GM23338 (cell line): ENCODE measurements around the gene PKNOX2. TPM values are rescaled to one million over a fixed set of nuclear protein-coding genes. Genes with fewer than 3 reads are reported as not detected.

Experiments used
- ATAC-seq: fragments of 200-7000 bp; cut with Tn5 transposase; 3 replicates; pipeline ENCODE4 v1.9.1; 2020
- DNase-seq: peaks from one replicate; pipeline ENCODE4 v3.0.0-alpha.2; 2015; ENCODE audit warnings: low spot score
- H2AFZ ChIP-seq: fragments of 200-600 bp; sonication (generic); 2 replicates; pipeline ENCODE4 v1.8.0; 2016; ENCODE audit warnings: antibody characterized with exemption, mild to moderate bottlenecking, moderate library complexity
- H3F3A ChIP-seq: fragments of 200-600 bp; sonication (generic); replicated peaks from 2 replicates; pipeline ENCODE4 v1.8.0; 2017; ENCODE audit warnings: antibody characterized with exemption, mixed run types, low read depth
- H3K27ac ChIP-seq: fragments of 200-600 bp; sonication (generic); 2 replicates; pipeline ENCODE4 v1.6.1; 2016; ENCODE audit warnings: low read depth
- H3K27me3 ChIP-seq: fragments of 200-600 bp; sonication (generic); 2 replicates; pipeline ENCODE4 v1.8.0; 2016; ENCODE audit warnings: mild to moderate bottlenecking, mixed run types, moderate library complexity; ENCODE audit not compliant: insufficient read depth
- H3K36me3 ChIP-seq: fragments of 200-600 bp; sonication (generic); 2 replicates; pipeline ENCODE4 v1.8.0; 2016; ENCODE audit warnings: mild to moderate bottlenecking; ENCODE audit not compliant: insufficient read depth
- H3K4me1 ChIP-seq: fragments of 200-600 bp; sonication (generic); 2 replicates; pipeline ENCODE4 v1.8.0; 2016; ENCODE audit warnings: mild to moderate bottlenecking, moderate library complexity; ENCODE audit not compliant: insufficient read depth
- H3K4me2 ChIP-seq: fragments of 200-600 bp; sonication (generic); 2 replicates; pipeline ENCODE4 v1.7.1; 2017; ENCODE audit warnings: mixed run types
- H3K4me3 ChIP-seq: fragments of 200-600 bp; sonication (generic); 2 replicates; pipeline ENCODE4 v1.6.1; 2016; ENCODE audit warnings: mixed run types
- H3K79me2 ChIP-seq: fragments of 200-600 bp; sonication (generic); replicated peaks from 2 replicates; pipeline ENCODE4 v1.8.0; 2017; ENCODE audit warnings: mild to moderate bottlenecking; ENCODE audit not compliant: insufficient read depth
- H3K9me2 ChIP-seq: fragments of 200-600 bp; sonication (generic); 2 replicates; pipeline ENCODE4 v1.8.0; 2017; ENCODE audit not compliant: insufficient read depth
- H4K20me1 ChIP-seq: fragments of 200-600 bp; sonication (generic); replicated peaks from 2 replicates; pipeline ENCODE4 v1.8.0; 2017; ENCODE audit warnings: mild to moderate bottlenecking; ENCODE audit not compliant: insufficient read depth
- H3K27ac Mint-ChIP-seq: 2 replicates; pipeline ENCODE4 v1.8.0; 2020; ENCODE audit warnings: inconsistent platforms, mild to moderate bottlenecking, moderate library complexity, mixed read lengths
- H3K27me3 Mint-ChIP-seq: 3 replicates; pipeline ENCODE4 v1.8.0; 2022; ENCODE audit warnings: low read depth, mild to moderate bottlenecking, moderate library complexity, mixed read lengths, inconsistent platforms; ENCODE audit not compliant: insufficient read depth, poor library complexity
- H3K36me3 Mint-ChIP-seq: 3 replicates; pipeline ENCODE4 v1.8.0; 2021; ENCODE audit warnings: low read depth, mild to moderate bottlenecking, inconsistent platforms, moderate library complexity, mixed read lengths
- H3K4me1 Mint-ChIP-seq: 3 replicates; pipeline ENCODE4 v1.8.0; 2020; ENCODE audit warnings: mild to moderate bottlenecking, inconsistent platforms, mixed read lengths
- H3K4me3 Mint-ChIP-seq: 3 replicates; pipeline ENCODE4 v1.8.0; 2021; ENCODE audit warnings: moderate library complexity, mild to moderate bottlenecking, inconsistent platforms, mixed read lengths
- H3K9me3 Mint-ChIP-seq: 3 replicates; pipeline ENCODE4 v1.8.0; 2020; ENCODE audit warnings: moderate library complexity, mild to moderate bottlenecking, inconsistent platforms, mixed read lengths
- CREB1 ChIP-seq: fragments of 250-450 bp; sonication (Bioruptor Pico); IDR thresholded peaks from 2 replicates; pipeline ENCODE4 v1.5.0; 2020; ENCODE audit warnings: low read depth, mild to moderate bottlenecking, moderate library complexity
- EZH2 ChIP-seq: fragments of 200-600 bp; sonication (generic); IDR thresholded peaks from one replicate; pipeline ENCODE4 v1.8.0; 2017; ENCODE audit warnings: antibody characterized with exemption, mild to moderate bottlenecking, low read depth; ENCODE audit not compliant: unreplicated experiment
- EZH2phosphoT487 ChIP-seq: fragments of 200-600 bp; sonication (generic); IDR thresholded peaks from one replicate; pipeline ENCODE4 v1.8.1; 2018; ENCODE audit warnings: antibody characterized with exemption; ENCODE audit not compliant: unreplicated experiment
- JUNB ChIP-seq: IDR thresholded peaks from one replicate; pipeline ENCODE4 v1.6.1; 2016; ENCODE audit warnings: antibody characterized with exemption; ENCODE audit not compliant: unreplicated experiment
- NANOG ChIP-seq: IDR thresholded peaks from 2 replicates; pipeline ENCODE4 v1.6.1; 2016; ENCODE audit warnings: antibody characterized with exemption, borderline replicate concordance
- POLR2AphosphoS5 ChIP-seq: IDR thresholded peaks from 2 replicates; pipeline ENCODE4 v1.6.1; 2016; ENCODE audit warnings: antibody characterized with exemption, low read depth
- STAT1 ChIP-seq: IDR thresholded peaks from one replicate; pipeline ENCODE4 v1.6.1; 2016; ENCODE audit warnings: antibody characterized with exemption; ENCODE audit not compliant: unreplicated experiment
- ZNF114 ChIP-seq: fragments of 250-450 bp; sonication (Bioruptor Pico); IDR thresholded peaks from 2 replicates; pipeline ENCODE4 v1.5.0; 2020; ENCODE audit warnings: mild to moderate bottlenecking, moderate library complexity
- ZNF331 ChIP-seq: fragments of 250-450 bp; sonication (Bioruptor Pico); IDR thresholded peaks from 2 replicates; pipeline ENCODE4 v1.5.0; 2020; ENCODE audit warnings: low read depth, mild to moderate bottlenecking, moderate library complexity
- polyA plus RNA-seq: library from polyadenylated mRNA; unstranded; fragments of >200 nt; fragmentation: Nextera tagmentation; extraction: Ambion mirVana; gene quantifications from 2 replicates; pipeline ENCODE4 v1.2.1, GENCODE V29; 2016
- total RNA-seq: library from RNA; depleted of rRNA; stranded (reverse); fragments of >200 nt; shearing (Covaris generic); gene quantifications from 2 replicates; pipeline ENCODE4 v1.2.3, GENCODE V29; 2014
- TF ChIP-seq, protein P1 (sequence below), 2 experiments: fragments of 200-600 bp in 1 of 2; sonication (generic) in 1 of 2; conservative IDR thresholded peaks; 2 replicates each; pipeline versions ENCODE4 v1.5.1 to v1.6.1; 2016 to 2017; ENCODE audit warnings: antibody characterized with exemption in 2 of 2, low read depth in 2 of 2, mild to moderate bottlenecking in 2 of 2, moderate library complexity in 1 of 2
- TF ChIP-seq, protein P2 (sequence below): IDR thresholded peaks from 2 replicates; pipeline ENCODE4 v1.6.1; 2016; ENCODE audit warnings: antibody characterized with exemption
- TF ChIP-seq, protein P3 (sequence below): fragments of 250-450 bp; sonication (Bioruptor Pico); IDR thresholded peaks from 2 replicates; pipeline ENCODE4 v1.5.0; 2020; ENCODE audit warnings: mild to moderate bottlenecking, moderate library complexity
- TF ChIP-seq, protein P4 (sequence below): IDR thresholded peaks from one replicate; pipeline ENCODE4 v1.6.1; 2018; ENCODE audit warnings: antibody characterized with exemption; ENCODE audit not compliant: unreplicated experiment

The PKNOX2 gene
- total and polyA plus RNA-seq, 2 experiments from 2014 or later, result 0.42 to 0.83 TPM

DNA sequence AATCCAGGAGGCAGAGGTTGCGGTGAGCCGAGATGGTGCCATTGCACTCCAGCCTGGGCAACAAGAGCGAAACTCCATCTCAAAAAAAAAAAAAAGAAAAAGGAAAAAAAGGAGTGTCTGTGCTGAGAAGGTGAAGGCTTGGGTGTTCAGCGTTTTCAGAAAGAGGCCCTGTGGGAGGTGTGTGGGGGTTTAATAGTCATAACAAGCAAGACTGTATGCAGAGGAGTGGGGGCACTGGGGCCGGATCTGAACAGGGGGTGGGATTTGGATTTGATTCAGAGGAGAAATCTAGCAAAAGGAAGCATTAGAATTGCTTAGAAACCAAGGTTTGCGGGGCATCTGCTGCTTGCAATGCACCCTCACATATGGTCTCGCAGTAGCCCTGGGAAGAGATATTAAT, 195.5 kb downstream of the PKNOX2 start:
- ATAC-seq, result no peak
- no peaks in the 10 kb centered on the region for H3K79me2 ChIP-seq
- Mint-ChIP-seq H3K27me3 (peaks cover 6% of the 10 kb centered on the region), H3K4me1 (peaks cover 23% of the 10 kb centered on the region), H3K4me3 (no peak overlapping the region), H3K9me3 (no peaks in the 10 kb centered on the region), H3K27ac (no peak overlapping the region), H3K36me3 (no peaks in the 10 kb centered on the region; the same call in 2 of the 3 replicates)
- no peaks in the 10 kb centered on the region for H3K27me3 ChIP-seq
- no peak for DNase-seq
- H3K4me2 ChIP-seq, result no peak overlapping the region
- H3K27ac ChIP-seq, result no peak overlapping the region
- no peak overlapping the region for H3K4me3 ChIP-seq
- H3K4me1 ChIP-seq, result no peaks in the 10 kb centered on the region
- H3K9me2 ChIP-seq, result no peaks in the 10 kb centered on the region
- H3F3A ChIP-seq, result no peaks in the 10 kb centered on the region
- H3K36me3 ChIP-seq, result no peaks in the 10 kb centered on the region
- TF ChIP-seq EZH2phosphoT487 (no peak), POLR2AphosphoS5 (no peak), STAT1 (no peak), ZNF114 (no peak), JUNB (no peak), EZH2 (no peak), CREB1 (no peak), NANOG (no peak), ZNF331 (CRISPR knock-in tag) (no peak)
- TF ChIP-seq, protein P1, sequence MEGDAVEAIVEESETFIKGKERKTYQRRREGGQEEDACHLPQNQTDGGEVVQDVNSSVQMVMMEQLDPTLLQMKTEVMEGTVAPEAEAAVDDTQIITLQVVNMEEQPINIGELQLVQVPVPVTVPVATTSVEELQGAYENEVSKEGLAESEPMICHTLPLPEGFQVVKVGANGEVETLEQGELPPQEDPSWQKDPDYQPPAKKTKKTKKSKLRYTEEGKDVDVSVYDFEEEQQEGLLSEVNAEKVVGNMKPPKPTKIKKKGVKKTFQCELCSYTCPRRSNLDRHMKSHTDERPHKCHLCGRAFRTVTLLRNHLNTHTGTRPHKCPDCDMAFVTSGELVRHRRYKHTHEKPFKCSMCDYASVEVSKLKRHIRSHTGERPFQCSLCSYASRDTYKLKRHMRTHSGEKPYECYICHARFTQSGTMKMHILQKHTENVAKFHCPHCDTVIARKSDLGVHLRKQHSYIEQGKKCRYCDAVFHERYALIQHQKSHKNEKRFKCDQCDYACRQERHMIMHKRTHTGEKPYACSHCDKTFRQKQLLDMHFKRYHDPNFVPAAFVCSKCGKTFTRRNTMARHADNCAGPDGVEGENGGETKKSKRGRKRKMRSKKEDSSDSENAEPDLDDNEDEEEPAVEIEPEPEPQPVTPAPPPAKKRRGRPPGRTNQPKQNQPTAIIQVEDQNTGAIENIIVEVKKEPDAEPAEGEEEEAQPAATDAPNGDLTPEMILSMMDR (conservative IDR thresholded peaks at IDR 0.05; ENCODE audit: low read depth in 2 of 2), result no peak
- TF ChIP-seq, protein P2, sequence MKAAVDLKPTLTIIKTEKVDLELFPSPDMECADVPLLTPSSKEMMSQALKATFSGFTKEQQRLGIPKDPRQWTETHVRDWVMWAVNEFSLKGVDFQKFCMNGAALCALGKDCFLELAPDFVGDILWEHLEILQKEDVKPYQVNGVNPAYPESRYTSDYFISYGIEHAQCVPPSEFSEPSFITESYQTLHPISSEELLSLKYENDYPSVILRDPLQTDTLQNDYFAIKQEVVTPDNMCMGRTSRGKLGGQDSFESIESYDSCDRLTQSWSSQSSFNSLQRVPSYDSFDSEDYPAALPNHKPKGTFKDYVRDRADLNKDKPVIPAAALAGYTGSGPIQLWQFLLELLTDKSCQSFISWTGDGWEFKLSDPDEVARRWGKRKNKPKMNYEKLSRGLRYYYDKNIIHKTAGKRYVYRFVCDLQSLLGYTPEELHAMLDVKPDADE, result no peak
- TF ChIP-seq, protein P3, sequence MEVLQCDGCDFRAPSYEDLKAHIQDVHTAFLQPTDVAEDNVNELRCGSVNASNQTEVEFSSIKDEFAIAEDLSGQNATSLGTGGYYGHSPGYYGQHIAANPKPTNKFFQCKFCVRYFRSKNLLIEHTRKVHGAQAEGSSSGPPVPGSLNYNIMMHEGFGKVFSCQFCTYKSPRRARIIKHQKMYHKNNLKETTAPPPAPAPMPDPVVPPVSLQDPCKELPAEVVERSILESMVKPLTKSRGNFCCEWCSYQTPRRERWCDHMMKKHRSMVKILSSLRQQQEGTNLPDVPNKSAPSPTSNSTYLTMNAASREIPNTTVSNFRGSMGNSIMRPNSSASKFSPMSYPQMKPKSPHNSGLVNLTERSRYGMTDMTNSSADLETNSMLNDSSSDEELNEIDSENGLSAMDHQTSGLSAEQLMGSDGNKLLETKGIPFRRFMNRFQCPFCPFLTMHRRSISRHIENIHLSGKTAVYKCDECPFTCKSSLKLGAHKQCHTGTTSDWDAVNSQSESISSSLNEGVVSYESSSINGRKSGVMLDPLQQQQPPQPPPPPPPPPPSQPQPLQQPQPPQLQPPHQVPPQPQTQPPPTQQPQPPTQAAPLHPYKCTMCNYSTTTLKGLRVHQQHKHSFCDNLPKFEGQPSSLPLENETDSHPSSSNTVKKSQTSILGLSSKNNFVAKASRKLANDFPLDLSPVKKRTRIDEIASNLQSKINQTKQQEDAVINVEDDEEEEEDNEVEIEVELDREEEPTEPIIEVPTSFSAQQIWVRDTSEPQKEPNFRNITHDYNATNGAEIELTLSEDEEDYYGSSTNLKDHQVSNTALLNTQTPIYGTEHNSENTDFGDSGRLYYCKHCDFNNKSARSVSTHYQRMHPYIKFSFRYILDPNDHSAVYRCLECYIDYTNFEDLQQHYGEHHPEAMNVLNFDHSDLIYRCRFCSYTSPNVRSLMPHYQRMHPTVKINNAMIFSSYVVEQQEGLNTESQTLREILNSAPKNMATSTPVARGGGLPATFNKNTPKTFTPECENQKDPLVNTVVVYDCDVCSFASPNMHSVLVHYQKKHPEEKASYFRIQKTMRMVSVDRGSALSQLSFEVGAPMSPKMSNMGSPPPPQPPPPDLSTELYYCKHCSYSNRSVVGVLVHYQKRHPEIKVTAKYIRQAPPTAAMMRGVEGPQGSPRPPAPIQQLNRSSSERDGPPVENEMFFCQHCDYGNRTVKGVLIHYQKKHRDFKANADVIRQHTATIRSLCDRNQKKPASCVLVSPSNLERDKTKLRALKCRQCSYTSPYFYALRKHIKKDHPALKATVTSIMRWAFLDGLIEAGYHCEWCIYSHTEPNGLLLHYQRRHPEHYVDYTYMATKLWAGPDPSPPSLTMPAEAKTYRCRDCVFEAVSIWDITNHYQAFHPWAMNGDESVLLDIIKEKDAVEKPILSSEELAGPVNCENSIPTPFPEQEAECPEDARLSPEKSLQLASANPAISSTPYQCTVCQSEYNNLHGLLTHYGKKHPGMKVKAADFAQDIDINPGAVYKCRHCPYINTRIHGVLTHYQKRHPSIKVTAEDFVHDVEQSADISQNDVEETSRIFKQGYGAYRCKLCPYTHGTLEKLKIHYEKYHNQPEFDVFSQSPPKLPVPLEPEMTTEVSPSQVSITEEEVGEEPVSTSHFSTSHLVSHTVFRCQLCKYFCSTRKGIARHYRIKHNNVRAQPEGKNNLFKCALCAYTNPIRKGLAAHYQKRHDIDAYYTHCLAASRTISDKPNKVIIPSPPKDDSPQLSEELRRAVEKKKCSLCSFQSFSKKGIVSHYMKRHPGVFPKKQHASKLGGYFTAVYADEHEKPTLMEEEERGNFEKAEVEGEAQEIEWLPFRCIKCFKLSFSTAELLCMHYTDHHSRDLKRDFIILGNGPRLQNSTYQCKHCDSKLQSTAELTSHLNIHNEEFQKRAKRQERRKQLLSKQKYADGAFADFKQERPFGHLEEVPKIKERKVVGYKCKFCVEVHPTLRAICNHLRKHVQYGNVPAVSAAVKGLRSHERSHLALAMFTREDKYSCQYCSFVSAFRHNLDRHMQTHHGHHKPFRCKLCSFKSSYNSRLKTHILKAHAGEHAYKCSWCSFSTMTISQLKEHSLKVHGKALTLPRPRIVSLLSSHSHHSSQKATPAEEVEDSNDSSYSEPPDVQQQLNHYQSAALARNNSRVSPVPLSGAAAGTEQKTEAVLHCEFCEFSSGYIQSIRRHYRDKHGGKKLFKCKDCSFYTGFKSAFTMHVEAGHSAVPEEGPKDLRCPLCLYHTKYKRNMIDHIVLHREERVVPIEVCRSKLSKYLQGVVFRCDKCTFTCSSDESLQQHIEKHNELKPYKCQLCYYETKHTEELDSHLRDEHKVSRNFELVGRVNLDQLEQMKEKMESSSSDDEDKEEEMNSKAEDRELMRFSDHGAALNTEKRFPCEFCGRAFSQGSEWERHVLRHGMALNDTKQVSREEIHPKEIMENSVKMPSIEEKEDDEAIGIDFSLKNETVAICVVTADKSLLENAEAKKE, result no peak
- TF ChIP-seq, protein P4, sequence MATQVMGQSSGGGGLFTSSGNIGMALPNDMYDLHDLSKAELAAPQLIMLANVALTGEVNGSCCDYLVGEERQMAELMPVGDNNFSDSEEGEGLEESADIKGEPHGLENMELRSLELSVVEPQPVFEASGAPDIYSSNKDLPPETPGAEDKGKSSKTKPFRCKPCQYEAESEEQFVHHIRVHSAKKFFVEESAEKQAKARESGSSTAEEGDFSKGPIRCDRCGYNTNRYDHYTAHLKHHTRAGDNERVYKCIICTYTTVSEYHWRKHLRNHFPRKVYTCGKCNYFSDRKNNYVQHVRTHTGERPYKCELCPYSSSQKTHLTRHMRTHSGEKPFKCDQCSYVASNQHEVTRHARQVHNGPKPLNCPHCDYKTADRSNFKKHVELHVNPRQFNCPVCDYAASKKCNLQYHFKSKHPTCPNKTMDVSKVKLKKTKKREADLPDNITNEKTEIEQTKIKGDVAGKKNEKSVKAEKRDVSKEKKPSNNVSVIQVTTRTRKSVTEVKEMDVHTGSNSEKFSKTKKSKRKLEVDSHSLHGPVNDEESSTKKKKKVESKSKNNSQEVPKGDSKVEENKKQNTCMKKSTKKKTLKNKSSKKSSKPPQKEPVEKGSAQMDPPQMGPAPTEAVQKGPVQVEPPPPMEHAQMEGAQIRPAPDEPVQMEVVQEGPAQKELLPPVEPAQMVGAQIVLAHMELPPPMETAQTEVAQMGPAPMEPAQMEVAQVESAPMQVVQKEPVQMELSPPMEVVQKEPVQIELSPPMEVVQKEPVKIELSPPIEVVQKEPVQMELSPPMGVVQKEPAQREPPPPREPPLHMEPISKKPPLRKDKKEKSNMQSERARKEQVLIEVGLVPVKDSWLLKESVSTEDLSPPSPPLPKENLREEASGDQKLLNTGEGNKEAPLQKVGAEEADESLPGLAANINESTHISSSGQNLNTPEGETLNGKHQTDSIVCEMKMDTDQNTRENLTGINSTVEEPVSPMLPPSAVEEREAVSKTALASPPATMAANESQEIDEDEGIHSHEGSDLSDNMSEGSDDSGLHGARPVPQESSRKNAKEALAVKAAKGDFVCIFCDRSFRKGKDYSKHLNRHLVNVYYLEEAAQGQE, result no peak
- no peak overlapping the region for H2AFZ ChIP-seq
- no peaks in the 10 kb centered on the region for H4K20me1 ChIP-seq
